ENCODE data around the gene CRABP1.

The CRABP1 gene

GRCh38 chr15:78320183-78320582 is 20.0 kb upstream of the CRABP1 start:
- Histone ChIP-seq H3K4me1 (ENCODE audit: insufficient read depth, low read length) (peaks cover 2% of the 10 kb centered on the region), H3K4me3 (ENCODE audit: low read depth in 1 of 2, low read length in 2 of 2) (no peak overlapping the region), H3K9ac (ENCODE audit: low read length) (no peak overlapping the region), H3K27me3 (ENCODE audit: control insufficient read depth in 1 of 2, insufficient read depth in 2 of 2, low read length in 2 of 2) (no peaks in the 10 kb centered on the region), H3K36me3 (ENCODE audit: insufficient read depth, low read length) (no peaks in the 10 kb centered on the region), H3K9me3 (ENCODE audit: low read length) (no peaks in the 10 kb centered on the region), H3K27ac (ENCODE audit: low read depth, low read length) (no peak overlapping the region)

- no peak overlapping the region for H3K9ac ChIP-seq (ENCODE audit: low read length)
- no peaks in the 10 kb centered on the region for H3K27me3 ChIP-seq (ENCODE audit: control insufficient read depth in 1 of 2, insufficient read depth in 2 of 2, low read length in 2 of 2)
These were observed 19.0 kb upstream of the CRABP1 start for GRCh38 chr15:78321041-78321570.

GRCh38 chr15:78321786-78322185 is 18.4 kb upstream of the CRABP1 start:
- Histone ChIP-seq H3K9ac (ENCODE audit: low read length) (no peak overlapping the region), H3K9me3 (ENCODE audit: low read length) (no peaks in the 10 kb centered on the region), H3K27me3 (ENCODE audit: control insufficient read depth in 1 of 2, insufficient read depth in 2 of 2, low read length in 2 of 2) (no peaks in the 10 kb centered on the region), H3K27ac (ENCODE audit: low read depth, low read length) (no peak overlapping the region), H3K4me3 (ENCODE audit: low read depth in 1 of 2, low read length in 2 of 2) (no peak overlapping the region), H3K4me1 (ENCODE audit: insufficient read depth, low read length) (peaks cover 7% of the 10 kb centered on the region), H3K36me3 (ENCODE audit: insufficient read depth, low read length) (no peaks in the 10 kb centered on the region)

More at GRCh38 chr15:78321041-78321570, 19.0 kb upstream of the CRABP1 start:
- H3K36me3 ChIP-seq (ENCODE audit: insufficient read depth, low read length), result no peaks in the 10 kb centered on the region
- H3K4me1 ChIP-seq (ENCODE audit: insufficient read depth, low read length), result peaks cover 7% of the 10 kb centered on the region
- no peaks in the 10 kb centered on the region for H3K9me3 ChIP-seq (ENCODE audit: low read length)
- no peak overlapping the region for H3K27ac ChIP-seq (ENCODE audit: low read depth, low read length)
- no peak overlapping the region for H3K4me3 ChIP-seq (ENCODE audit: low read depth in 1 of 2, low read length in 2 of 2)

- Histone ChIP-seq H3K9me3 (ENCODE audit: low read length) (no peaks in the 10 kb centered on the region), H3K27ac (ENCODE audit: low read depth, low read length) (no peak overlapping the region), H3K27me3 (ENCODE audit: control insufficient read depth in 1 of 2, insufficient read depth in 2 of 2, low read length in 2 of 2) (no peaks in the 10 kb centered on the region), H3K36me3 (ENCODE audit: insufficient read depth, low read length) (no peaks in the 10 kb centered on the region), H3K4me3 (ENCODE audit: low read depth in 1 of 2, low read length in 2 of 2) (no peak overlapping the region), H3K4me1 (ENCODE audit: insufficient read depth, low read length) (peaks cover 7% of the 10 kb centered on the region), H3K9ac (ENCODE audit: low read length) (no peak overlapping the region)
These were observed 17.9 kb upstream of the CRABP1 start for GRCh38 chr15:78322243-78322642.

GRCh38 chr15:78322724-78323521 is 17.2 kb upstream of the CRABP1 start:
- no peak overlapping the region for H3K4me3 ChIP-seq (ENCODE audit: low read depth in 1 of 2, low read length in 2 of 2)
- no peaks in the 10 kb centered on the region for H3K27me3 ChIP-seq (ENCODE audit: control insufficient read depth in 1 of 2, insufficient read depth in 2 of 2, low read length in 2 of 2)
- no peak overlapping the region for H3K27ac ChIP-seq (ENCODE audit: low read depth, low read length)
- H3K4me1 ChIP-seq (ENCODE audit: insufficient read depth, low read length), result peaks cover 7% of the 10 kb centered on the region
- no peaks in the 10 kb centered on the region for H3K36me3 ChIP-seq (ENCODE audit: insufficient read depth, low read length)
- no peaks in the 10 kb centered on the region for H3K9me3 ChIP-seq (ENCODE audit: low read length)
- no peak overlapping the region for H3K9ac ChIP-seq (ENCODE audit: low read length)

GRCh38 chr15:78323693-78324092 is 16.5 kb upstream of the CRABP1 start:
- no peak overlapping the region for H3K4me3 ChIP-seq (ENCODE audit: low read depth in 1 of 2, low read length in 2 of 2)
- no peaks in the 10 kb centered on the region for H3K9me3 ChIP-seq (ENCODE audit: low read length)
- H3K9ac ChIP-seq (ENCODE audit: low read length), result no peak overlapping the region
- peaks cover 7% of the 10 kb centered on the region for H3K4me1 ChIP-seq (ENCODE audit: insufficient read depth, low read length)
- no peak overlapping the region for H3K27ac ChIP-seq (ENCODE audit: low read depth, low read length)
- no peaks in the 10 kb centered on the region for H3K36me3 ChIP-seq (ENCODE audit: insufficient read depth, low read length)
- no peaks in the 10 kb centered on the region for H3K27me3 ChIP-seq (ENCODE audit: control insufficient read depth in 1 of 2, insufficient read depth in 2 of 2, low read length in 2 of 2)

- Histone ChIP-seq H3K27me3 (ENCODE audit: control insufficient read depth in 1 of 2, insufficient read depth in 2 of 2, low read length in 2 of 2) (no peaks in the 10 kb centered on the region), H3K4me1 (ENCODE audit: insufficient read depth, low read length) (peaks cover 7% of the 10 kb centered on the region), H3K27ac (ENCODE audit: low read depth, low read length) (no peak overlapping the region), H3K4me3 (ENCODE audit: low read depth in 1 of 2, low read length in 2 of 2) (no peak overlapping the region), H3K9ac (ENCODE audit: low read length) (no peak overlapping the region), H3K9me3 (ENCODE audit: low read length) (no peaks in the 10 kb centered on the region), H3K36me3 (ENCODE audit: insufficient read depth, low read length) (no peaks in the 10 kb centered on the region)
These were observed 16.0 kb upstream of the CRABP1 start for GRCh38 chr15:78324144-78324543.

GRCh38 chr15:78325092-78325843 is 14.9 kb upstream of the CRABP1 start:
- Histone ChIP-seq H3K4me1 (ENCODE audit: insufficient read depth, low read length) (peaks cover 7% of the 10 kb centered on the region), H3K9me3 (ENCODE audit: low read length) (no peaks in the 10 kb centered on the region), H3K27ac (ENCODE audit: low read depth, low read length) (no peak overlapping the region), H3K4me3 (ENCODE audit: low read depth in 1 of 2, low read length in 2 of 2) (no peak overlapping the region), H3K27me3 (ENCODE audit: control insufficient read depth in 1 of 2, insufficient read depth in 2 of 2, low read length in 2 of 2) (no peaks in the 10 kb centered on the region), H3K9ac (ENCODE audit: low read length) (no peak overlapping the region), H3K36me3 (ENCODE audit: insufficient read depth, low read length) (no peaks in the 10 kb centered on the region)

- Histone ChIP-seq H3K9ac (ENCODE audit: low read length) (no peak overlapping the region), H3K9me3 (ENCODE audit: low read length) (no peaks in the 10 kb centered on the region), H3K27ac (ENCODE audit: low read depth, low read length) (no peak overlapping the region), H3K27me3 (ENCODE audit: control insufficient read depth in 1 of 2, insufficient read depth in 2 of 2, low read length in 2 of 2) (no peaks in the 10 kb centered on the region), H3K4me3 (ENCODE audit: low read depth in 1 of 2, low read length in 2 of 2) (no peak overlapping the region), H3K36me3 (ENCODE audit: insufficient read depth, low read length) (no peaks in the 10 kb centered on the region), H3K4me1 (ENCODE audit: insufficient read depth, low read length) (peaks cover 7% of the 10 kb centered on the region)
These were observed 12.7 kb upstream of the CRABP1 start for GRCh38 chr15:78327466-78327865.

- Histone ChIP-seq H3K36me3 (ENCODE audit: insufficient read depth, low read length) (no peaks in the 10 kb centered on the region), H3K9me3 (ENCODE audit: low read length) (no peaks in the 10 kb centered on the region), H3K4me3 (ENCODE audit: low read depth in 1 of 2, low read length in 2 of 2) (no peak overlapping the region), H3K27me3 (ENCODE audit: control insufficient read depth in 1 of 2, insufficient read depth in 2 of 2, low read length in 2 of 2) (no peaks in the 10 kb centered on the region), H3K4me1 (ENCODE audit: insufficient read depth, low read length) (peaks cover 7% of the 10 kb centered on the region), H3K9ac (ENCODE audit: low read length) (no peak overlapping the region), H3K27ac (ENCODE audit: low read depth, low read length) (no peak overlapping the region)
These were observed 10.5 kb upstream of the CRABP1 start for GRCh38 chr15:78329625-78330024.

GRCh38 chr15:78334845-78335244 is 5.3 kb upstream of the CRABP1 start:
- Histone ChIP-seq H3K9me3 (ENCODE audit: low read length) (no peaks in the 10 kb centered on the region), H3K4me3 (ENCODE audit: low read depth in 1 of 2, low read length in 2 of 2) (no peak overlapping the region), H3K27ac (ENCODE audit: low read depth, low read length) (no peak overlapping the region), H3K36me3 (ENCODE audit: insufficient read depth, low read length) (no peaks in the 10 kb centered on the region), H3K4me1 (ENCODE audit: insufficient read depth, low read length) (no peaks in the 10 kb centered on the region), H3K9ac (ENCODE audit: low read length) (no peak overlapping the region), H3K27me3 (ENCODE audit: control insufficient read depth in 1 of 2, insufficient read depth in 2 of 2, low read length in 2 of 2) (peaks cover 8 to 14% of the 10 kb centered on the region in 2 donors)
